ENCODE measurements around the gene SCARF1.

Gene SCARF1

DNA sequence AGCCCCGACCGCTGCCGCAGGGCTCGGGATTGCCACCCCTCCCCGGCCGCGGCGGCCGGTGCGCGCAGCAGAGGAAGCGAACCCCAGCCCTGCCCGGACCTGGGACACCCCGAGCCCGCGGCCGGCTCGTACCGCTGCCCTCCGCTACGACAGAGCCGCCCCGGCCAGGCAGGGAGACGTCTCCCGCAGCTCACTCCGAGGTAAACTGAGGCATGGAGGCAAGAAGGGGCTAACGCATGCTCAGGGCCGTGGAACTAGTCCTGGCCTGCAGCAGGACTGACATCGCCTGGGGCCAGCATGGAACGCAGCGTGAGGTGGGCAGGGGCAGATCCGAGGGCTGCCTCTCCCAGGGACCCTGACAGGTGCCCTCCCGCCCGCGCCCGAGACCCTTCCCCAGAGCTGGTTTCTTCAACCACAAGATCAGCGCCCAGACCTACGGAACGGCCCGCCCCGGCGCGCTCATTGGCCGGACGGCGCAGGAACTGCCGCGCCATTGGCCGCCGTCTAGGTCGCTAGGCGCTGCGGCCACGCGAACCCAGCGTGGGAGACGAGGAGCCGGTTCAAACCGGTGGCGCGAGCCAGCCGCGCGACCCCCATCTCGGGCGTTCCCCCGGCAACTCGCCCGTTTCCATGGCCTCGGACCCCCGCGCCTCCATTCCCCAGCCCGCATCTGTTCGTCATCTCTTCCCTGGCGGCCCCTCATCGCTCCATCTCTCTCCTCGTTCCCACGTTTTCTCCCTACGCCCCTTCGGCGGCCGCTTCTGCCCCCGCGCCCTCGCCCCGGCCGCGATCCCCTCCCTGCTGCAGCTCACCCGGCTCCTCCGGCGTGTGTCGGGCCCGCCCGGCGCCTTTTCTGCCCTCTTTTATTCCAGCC, 17.3 kb downstream of the SCARF1 start, which contains the start of gene SLC43A2:
TSS of gene SLC43A2 (minus strand) at position 853 of the 874 bp plus-strand sequence. CDS start 960 bp downstream, outside the sequence.
- FAIRE-seq = no peak

DNA sequence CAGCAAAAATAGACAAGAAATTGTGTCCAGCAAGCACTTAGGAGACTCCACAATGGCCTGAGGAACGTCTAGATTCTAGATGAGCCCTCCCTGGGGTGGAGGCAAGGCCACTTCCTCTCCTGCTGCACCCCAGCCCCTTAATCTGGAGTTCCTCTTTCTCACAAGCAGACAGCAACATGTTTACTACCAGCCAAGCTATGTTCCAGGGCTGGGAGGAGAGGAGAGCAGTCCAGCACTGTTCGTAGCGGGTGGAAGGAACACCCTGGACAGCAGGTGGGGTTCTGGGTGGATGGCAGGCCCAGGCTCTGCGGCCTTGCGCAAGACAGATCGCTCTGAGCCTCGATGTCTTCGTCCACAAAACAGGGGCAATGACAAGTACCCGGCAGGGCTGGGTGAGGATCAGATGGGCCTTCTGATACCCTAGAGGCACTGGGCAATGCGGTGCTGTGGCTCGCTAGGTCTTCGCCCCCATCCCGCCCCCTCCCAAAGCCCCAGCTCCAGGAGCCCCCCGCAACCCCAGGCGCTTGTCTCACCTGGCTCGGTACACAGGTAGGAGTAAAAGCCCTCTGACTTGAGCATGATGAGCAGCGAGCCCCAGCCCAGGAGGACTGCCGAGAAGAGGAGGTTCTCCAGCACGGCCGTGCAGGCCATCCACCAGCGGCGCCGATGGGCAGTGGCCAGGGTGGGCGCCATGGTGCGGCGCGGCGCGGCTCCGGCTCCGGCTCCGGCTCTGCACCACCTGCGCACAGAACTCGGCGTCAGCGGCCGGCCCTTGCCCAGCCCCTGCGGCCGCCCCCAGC, 18.1 kb downstream of the SCARF1 start:
- no peak for FAIRE-seq

DNA sequence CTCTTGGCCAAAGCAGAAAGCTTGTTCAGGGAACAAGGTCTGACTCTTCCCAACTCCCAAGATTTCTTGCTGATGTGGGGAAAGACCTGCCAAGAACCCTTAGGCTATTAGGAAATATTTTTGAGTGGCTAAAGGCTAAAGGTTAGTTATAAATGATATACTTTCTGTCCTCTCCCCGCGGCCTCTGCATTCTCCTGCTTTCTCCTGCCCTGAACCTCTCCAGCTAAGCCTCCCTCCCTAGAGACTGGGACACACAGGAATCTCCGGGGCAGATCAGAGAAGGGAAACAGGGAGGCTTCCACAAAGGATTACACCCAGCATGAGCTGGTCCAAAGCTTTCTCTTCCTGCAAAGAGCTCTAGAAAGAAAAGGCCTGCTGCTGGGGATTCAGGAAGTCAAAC, 19.2 kb downstream of the SCARF1 start:
- FAIRE-seq = no peak

- FAIRE-seq = no peak
Observed at GRCh38 chr17:1625581-1625980, 20.0 kb downstream of the SCARF1 start.

DNA sequence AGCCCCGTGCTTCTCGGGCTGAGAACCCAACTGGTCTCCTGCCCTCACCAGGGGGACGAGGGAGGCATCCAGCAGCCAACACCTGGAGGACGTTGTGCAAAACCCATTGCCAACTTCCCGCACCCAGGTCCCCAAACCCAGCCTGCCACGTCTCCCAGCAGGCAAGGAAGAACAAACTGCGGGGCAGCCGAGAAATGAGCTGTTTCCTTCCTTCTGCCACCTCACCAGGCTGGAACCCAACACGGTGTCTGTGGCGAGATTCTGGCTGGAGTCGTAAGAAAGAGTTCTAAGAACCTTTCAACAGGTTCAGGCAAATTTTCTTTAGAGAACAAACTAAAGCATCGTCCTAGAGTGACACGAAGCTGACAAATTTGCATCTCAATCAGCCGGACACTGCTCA, 20.5 kb downstream of the SCARF1 start:
- FAIRE-seq = no peak

GRCh38 chr17:1624650-1625049, 20.9 kb downstream of the SCARF1 start:
- FAIRE-seq = no peak

- no peak for FAIRE-seq
Observed at GRCh38 chr17:1623057-1623630, 22.4 kb downstream of the SCARF1 start.

DNA sequence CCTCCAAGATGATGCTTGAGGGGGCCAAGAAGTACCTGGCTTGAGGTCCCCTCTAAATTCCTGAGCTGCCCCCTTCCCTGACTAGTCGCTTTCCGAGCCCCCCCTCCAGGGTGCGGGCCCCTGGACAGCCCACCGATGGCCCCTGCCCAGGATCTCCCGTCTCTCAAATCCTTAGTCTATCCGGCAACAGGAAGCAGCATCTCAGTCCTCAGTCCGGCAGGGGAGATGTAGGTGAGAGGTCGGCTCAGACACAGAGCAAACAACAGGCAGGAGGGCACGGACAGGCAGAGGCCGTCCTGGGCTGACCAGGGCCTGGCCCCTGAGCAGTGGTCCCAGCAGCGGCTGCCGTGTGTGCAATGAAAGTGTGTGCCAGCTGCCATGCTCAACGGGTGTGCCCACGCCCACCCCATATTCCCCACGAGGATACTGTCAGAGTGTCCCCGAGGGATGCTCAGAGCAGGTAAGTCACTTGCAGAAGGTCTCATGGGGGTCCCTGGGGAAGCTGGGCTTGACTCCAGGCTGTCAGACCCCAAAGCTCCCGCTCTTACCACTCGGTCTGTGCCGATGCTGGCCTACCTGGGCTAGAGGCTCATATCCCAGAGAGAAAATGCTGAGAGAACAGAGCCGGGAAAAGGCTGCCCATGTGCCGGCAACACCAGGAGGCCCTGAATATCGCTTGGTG, 24.1 kb downstream of the SCARF1 start:
- no peak for FAIRE-seq

- no peak for FAIRE-seq
Observed at GRCh38 chr17:1620486-1620885, 25.0 kb downstream of the SCARF1 start.

- no peak for FAIRE-seq
Observed at GRCh38 chr17:1617620-1618174, 27.8 kb downstream of the SCARF1 start.

GRCh38 chr17:1616101-1616500, 29.4 kb downstream of the SCARF1 start:
- no peak for FAIRE-seq

- no peak for FAIRE-seq
Observed at GRCh38 chr17:1612400-1612799, 33.1 kb downstream of the SCARF1 start.

DNA sequence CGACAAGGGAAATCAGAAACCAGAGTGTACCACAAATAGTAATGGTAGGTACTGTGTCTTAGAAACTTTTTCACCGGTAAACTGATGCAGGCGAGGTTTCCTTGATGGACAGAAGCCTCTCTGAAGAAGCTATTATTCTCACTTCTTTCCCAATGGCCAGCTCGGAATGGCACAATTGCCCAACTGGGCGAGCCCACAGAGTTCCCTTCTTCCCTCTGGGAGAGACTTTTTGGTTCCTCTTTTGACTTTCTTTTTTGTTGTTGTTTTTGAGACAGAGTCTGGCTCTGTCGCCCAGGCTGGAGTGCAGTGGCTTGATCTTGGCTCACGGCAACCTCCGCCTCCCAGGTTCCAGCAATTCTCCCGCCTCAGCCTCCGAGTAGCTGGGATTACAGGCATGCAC, 33.8 kb downstream of the SCARF1 start:
- FAIRE-seq = no peak

GRCh38 chr17:1608676-1609075, 36.9 kb downstream of the SCARF1 start:
- FAIRE-seq = no peak

GRCh38 chr17:1607971-1608320, 37.6 kb downstream of the SCARF1 start:
- no peak for FAIRE-seq

GRCh38 chr17:1606352-1606985, 39.1 kb downstream of the SCARF1 start:
- no peak for FAIRE-seq

DNA sequence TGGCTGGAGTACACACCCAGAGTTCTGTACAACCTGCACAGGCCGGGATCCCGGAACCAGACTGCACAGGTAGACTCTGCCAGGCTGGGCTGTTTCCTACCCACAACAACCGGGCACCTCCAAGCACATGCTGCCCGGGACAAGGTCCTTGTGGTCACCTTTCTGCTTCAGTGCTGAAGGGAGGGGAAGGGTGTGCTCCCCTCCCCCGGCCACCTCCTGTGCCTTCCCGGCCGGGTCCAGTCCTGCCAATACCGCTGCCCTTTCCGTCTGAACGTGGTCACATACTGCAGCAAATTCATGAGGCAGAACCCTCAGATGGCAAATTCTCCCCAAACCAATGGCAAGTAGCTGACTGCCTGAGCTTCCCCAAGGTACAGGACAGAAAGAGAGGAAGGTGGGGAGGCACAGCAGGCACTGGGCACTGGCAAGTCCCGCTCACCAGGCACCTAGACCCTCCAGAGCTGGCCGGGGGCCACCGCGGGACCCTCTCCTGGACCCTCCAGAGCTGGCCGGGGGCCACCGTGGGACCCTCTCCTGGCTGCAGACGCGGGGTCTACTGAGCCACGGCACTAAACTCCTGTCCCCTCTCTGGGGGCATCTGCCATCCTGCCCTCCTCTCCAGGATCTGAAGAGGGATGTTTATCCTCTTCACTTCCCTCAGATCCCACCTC, 39.7 kb downstream of the SCARF1 start:
- FAIRE-seq = no peak

- FAIRE-seq = no peak
Observed at GRCh38 chr17:1604831-1605528, 40.6 kb downstream of the SCARF1 start.

GRCh38 chr17:1601571-1601970, 44.0 kb downstream of the SCARF1 start:
- FAIRE-seq = no peak

GRCh38 chr17:1598399-1599095, 47.0 kb downstream of the SCARF1 start:
- no peak for FAIRE-seq

All from colon (tissue), 2 donors.